DOHH2 (cell line): ENCODE measurements around the gene PTPA.

ENCODE experiments used
- EZH2phosphoT487 ChIP-seq: fragments of 200-600 bp; sonication (generic); IDR thresholded peaks from 2 replicates; pipeline ENCODE4 v1.6.1; 2017; ENCODE audit warnings: borderline replicate concordance, mild to moderate bottlenecking, antibody characterized with exemption, low read length, moderate library complexity, mixed read lengths
- TF ChIP-seq, protein P1 (sequence below): fragments of 200-600 bp; sonication (generic); IDR thresholded peaks from one replicate; pipeline ENCODE4 v1.5.1; 2014; ENCODE audit warnings: antibody characterized with exemption, mild to moderate bottlenecking, low read depth, low read length; ENCODE audit not compliant: poor library complexity, severe bottlenecking

GRCh38 chr9:129080601-129081387, 30.4 kb upstream of the PTPA start, which contains the start of gene DOLPP1:
- TF ChIP-seq, protein P1, sequence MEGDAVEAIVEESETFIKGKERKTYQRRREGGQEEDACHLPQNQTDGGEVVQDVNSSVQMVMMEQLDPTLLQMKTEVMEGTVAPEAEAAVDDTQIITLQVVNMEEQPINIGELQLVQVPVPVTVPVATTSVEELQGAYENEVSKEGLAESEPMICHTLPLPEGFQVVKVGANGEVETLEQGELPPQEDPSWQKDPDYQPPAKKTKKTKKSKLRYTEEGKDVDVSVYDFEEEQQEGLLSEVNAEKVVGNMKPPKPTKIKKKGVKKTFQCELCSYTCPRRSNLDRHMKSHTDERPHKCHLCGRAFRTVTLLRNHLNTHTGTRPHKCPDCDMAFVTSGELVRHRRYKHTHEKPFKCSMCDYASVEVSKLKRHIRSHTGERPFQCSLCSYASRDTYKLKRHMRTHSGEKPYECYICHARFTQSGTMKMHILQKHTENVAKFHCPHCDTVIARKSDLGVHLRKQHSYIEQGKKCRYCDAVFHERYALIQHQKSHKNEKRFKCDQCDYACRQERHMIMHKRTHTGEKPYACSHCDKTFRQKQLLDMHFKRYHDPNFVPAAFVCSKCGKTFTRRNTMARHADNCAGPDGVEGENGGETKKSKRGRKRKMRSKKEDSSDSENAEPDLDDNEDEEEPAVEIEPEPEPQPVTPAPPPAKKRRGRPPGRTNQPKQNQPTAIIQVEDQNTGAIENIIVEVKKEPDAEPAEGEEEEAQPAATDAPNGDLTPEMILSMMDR: no peak
- no peak for TF ChIP-seq EZH2phosphoT487
